NK-92 (cell line): ENCODE measurements around the gene OSGEPL1.
"Not testable (repeated sequence)": the region's sequence is repeated elsewhere in the genome, so short reads cannot be mapped to it uniquely, and the experiment has no call there.

ENCODE experiments used
- DNase-seq: peaks from one replicate; lab custom pipeline; 2025; ENCODE audit not compliant: unreplicated experiment; lab: John Stamatoyannopoulos, UW

Gene OSGEPL1

GRCh38 chr2:189751080-189751658 is 11.4 kb downstream of the OSGEPL1 start:
- no peak for DNase-seq

GRCh38 chr2:189729430-189729829 is 33.2 kb downstream of the OSGEPL1 start:
- no peak for DNase-seq

- no peak for DNase-seq
Measured at GRCh38 chr2:189726849-189727248, 35.7 kb downstream of the OSGEPL1 start.

- no peak for DNase-seq
Measured at GRCh38 chr2:189726271-189726670, 36.3 kb downstream of the OSGEPL1 start.

GRCh38 chr2:189723192-189723591 is 39.4 kb downstream of the OSGEPL1 start:
- no peak for DNase-seq

GRCh38 chr2:189719571-189719970 is 43.0 kb downstream of the OSGEPL1 start:
- DNase-seq, result no peak

GRCh38 chr2:189717593-189717992 is 45.0 kb downstream of the OSGEPL1 start:
- not testable (repeated sequence) for DNase-seq

- no peak for DNase-seq
Measured at GRCh38 chr2:189709501-189710221, 52.9 kb downstream of the OSGEPL1 start.

- no peak for DNase-seq
Measured at GRCh38 chr2:189702071-189702470, 60.5 kb downstream of the OSGEPL1 start.

- no peak for DNase-seq
Measured at GRCh38 chr2:189700681-189701080, 61.9 kb downstream of the OSGEPL1 start.

- DNase-seq, result no peak
Measured at GRCh38 chr2:189698020-189698887, 64.3 kb downstream of the OSGEPL1 start.
